CD4-positive, CD25-positive, alpha-beta regulatory T cell (primary cell): ENCODE data around the gene ZKSCAN5. TPM values are rescaled to one million over a fixed set of nuclear protein-coding genes. Genes with fewer than 3 reads are reported as not detected.
A peak's percentile ranks its signal among the peaks of the same experiment; 100 is the strongest.

ENCODE experiments used
- ATAC-seq, 2 donors: fragments of 150-1000 bp; cut with Tn5 transposase; one replicate each; pipeline ENCODE4 v1.10.0; 2021; ENCODE audit warnings: low read depth in 2 of 2, moderate number of reproducible peaks in 2 of 2, moderate library complexity in 1 of 2
- DNase-seq, 3 donors: peaks; one replicate each; pipeline versions ENCODE4 v3.0.0 to v3.0.0-alpha.2; 2012 to 2022; ENCODE audit warnings: mixed read lengths in 1 of 3
- H3K27ac ChIP-seq: one replicate; pipeline ENCODE4 v1.7.0; 2013; ENCODE audit warnings: mild to moderate bottlenecking, low read length; ENCODE audit not compliant: insufficient read depth, poor library complexity, severe bottlenecking
- H3K27me3 ChIP-seq: one replicate; pipeline ENCODE4 v1.7.0; 2013; ENCODE audit warnings: low read length; ENCODE audit not compliant: control insufficient read depth, insufficient read depth
- H3K36me3 ChIP-seq: one replicate; pipeline ENCODE4 v1.7.0; 2013; ENCODE audit warnings: mild to moderate bottlenecking, low read length, moderate library complexity; ENCODE audit not compliant: control insufficient read depth, insufficient read depth
- H3K4me1 ChIP-seq: 2 replicates; pipeline ENCODE4 v1.7.0; 2013; ENCODE audit warnings: mild to moderate bottlenecking, low read length; ENCODE audit not compliant: insufficient read depth, control insufficient read depth, poor library complexity, severe bottlenecking
- H3K4me3 ChIP-seq: one replicate; pipeline ENCODE4 v1.7.0; 2013; ENCODE audit warnings: low read depth, mild to moderate bottlenecking, low read length, moderate library complexity
- H3K9me3 ChIP-seq, 2 experiments: 1 replicate in 1 of 2; 2 replicates in 1 of 2; pipeline ENCODE4 v1.7.0; 2013; ENCODE audit warnings: low read length in 2 of 2, mild to moderate bottlenecking in 1 of 2, moderate library complexity in 1 of 2; ENCODE audit not compliant: control insufficient read depth in 2 of 2
- H3K27ac Mint-ChIP-seq, 3 donors: one replicate each; pipeline ENCODE4 v1.8.0; 2020 to 2022; ENCODE audit warnings: mild to moderate bottlenecking in 3 of 3, mixed read lengths in 3 of 3, moderate library complexity in 2 of 3
- H3K27me3 Mint-ChIP-seq: one replicate; pipeline ENCODE4 v1.8.0; 2022; ENCODE audit warnings: mild to moderate bottlenecking, mixed read lengths
- H3K36me3 Mint-ChIP-seq: one replicate; pipeline ENCODE4 v1.8.0; 2020; ENCODE audit warnings: mixed read lengths
- H3K4me1 Mint-ChIP-seq, 4 donors: one replicate each; pipeline ENCODE4 v1.8.0; 2020 to 2022; ENCODE audit warnings: mixed read lengths in 4 of 4, mild to moderate bottlenecking in 1 of 4
- H3K4me3 Mint-ChIP-seq, 4 donors: one replicate each; pipeline ENCODE4 v1.8.0; 2020 to 2022; ENCODE audit warnings: mild to moderate bottlenecking in 4 of 4, mixed read lengths in 4 of 4, moderate library complexity in 3 of 4
- H3K9me3 Mint-ChIP-seq, 7 donors: one replicate each; pipeline ENCODE4 v1.8.0; 2020 to 2022; ENCODE audit warnings: mixed read lengths in 7 of 7, mild to moderate bottlenecking in 3 of 7, moderate library complexity in 2 of 7
- polyA plus RNA-seq, 4 donors: library from polyadenylated mRNA; unstranded; fragments of 300-500 nt; fragmentation: Illumina TruSeq; gene quantifications; one replicate each; pipeline ENCODE4 v1.2.3, GENCODE V29; 2021
- total RNA-seq: library from RNA; stranded (reverse); gene quantifications from one replicate; pipeline ENCODE4 v1.2.3, GENCODE V29; 2022

ZKSCAN5 gene
- total RNA-seq, result 5.8 TPM
- polyA plus RNA-seq, result 1 to 10 TPM; 2.8 to 5.0 (median 4.2) TPM

- H3K9me3 Mint-ChIP-seq, result peaks cover 0 to 2% (median 0%) of the 10 kb centered on the region in 7 donors
- H3K4me1 ChIP-seq, result peaks cover 29% of the 10 kb centered on the region
- H3K27me3 Mint-ChIP-seq, result no peaks in the 10 kb centered on the region
- ATAC-seq, result peak; percentile 81 to 85
- peak; percentile 95 to 98 (median 97) for DNase-seq
- H3K36me3 Mint-ChIP-seq, result peaks cover 4% of the 10 kb centered on the region
- no peaks in the 10 kb centered on the region for H3K36me3 ChIP-seq
- peak within 1 kb of the TSS; percentile 94 to 99 (median 98) for H3K27ac Mint-ChIP-seq
- H3K27me3 ChIP-seq, result no peaks in the 10 kb centered on the region
- H3K9me3 ChIP-seq, result no peaks in the 10 kb centered on the region
- H3K4me1 Mint-ChIP-seq, result peaks cover 13 to 58% (median 30%) of the 10 kb centered on the region in 4 donors
- H3K4me3 Mint-ChIP-seq, result peak within 1 kb of the TSS; percentile 95 to 99 (median 97)
- peak within 1 kb of the TSS; percentile 92 for H3K27ac ChIP-seq
- H3K4me3 ChIP-seq, result peak within 1 kb of the TSS; percentile 91
These were observed at the start of gene ZKSCAN5 for GRCh38 chr7:99504603-99505323. ZKSCAN5 (plus strand) TSS chr7:99504662; CDS start chr7:99506045, 1,383 bp downstream.

DNA sequence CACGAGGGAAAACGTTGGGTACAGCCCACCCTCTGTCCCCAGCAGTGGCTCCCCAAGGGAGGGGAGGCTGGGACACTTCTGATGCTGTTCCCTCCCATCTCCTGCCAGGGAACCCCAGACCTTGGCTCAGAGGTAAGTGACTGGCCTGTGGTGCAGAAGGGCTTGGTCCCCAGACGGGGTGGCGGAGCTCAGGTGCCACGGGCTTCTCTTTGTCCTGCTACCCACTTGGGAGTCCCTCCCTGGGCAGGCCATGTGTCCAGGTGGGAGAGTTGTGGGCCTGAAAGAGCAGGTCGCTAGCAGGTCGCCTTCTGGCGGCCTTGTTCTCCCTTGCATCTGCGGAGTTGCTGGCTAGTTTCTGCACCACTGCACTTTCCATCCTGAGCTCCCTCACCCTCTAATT lies 48.6 kb upstream of the ZKSCAN5 start:
- H3K4me1 Mint-ChIP-seq, result peaks cover 0 to 19% (median 15%) of the 10 kb centered on the region in 4 donors

GRCh38 chr7:99456288-99456687 lies 48.2 kb upstream of the ZKSCAN5 start:
- Mint-ChIP-seq H3K27ac (peak overlapping the region in 2 of 3 donors; percentile 20 to 38), H3K9me3 (no peaks in the 10 kb centered on the region), H3K4me3 (no peak overlapping the region), H3K27me3 (no peaks in the 10 kb centered on the region), H3K36me3 (peaks cover 31% of the 10 kb centered on the region), H3K4me1 (peaks cover 0 to 22% (median 15%) of the 10 kb centered on the region in 4 donors)
- Histone ChIP-seq H3K9me3 (no peaks in the 10 kb centered on the region), H3K27me3 (no peaks in the 10 kb centered on the region), H3K27ac (no peak overlapping the region), H3K36me3 (peaks cover 79% of the 10 kb centered on the region), H3K4me3 (no peak overlapping the region), H3K4me1 (no peaks in the 10 kb centered on the region)
- ATAC-seq (no peak), DNase-seq (no peak)

More for the DNA sequence above, 48.6 kb upstream of the ZKSCAN5 start:
- Histone ChIP-seq H3K9me3 (no peaks in the 10 kb centered on the region), H3K27ac (no peak overlapping the region), H3K27me3 (no peaks in the 10 kb centered on the region), H3K36me3 (peaks cover 81% of the 10 kb centered on the region), H3K4me3 (no peak overlapping the region), H3K4me1 (no peaks in the 10 kb centered on the region)
- Mint-ChIP-seq H3K4me3 (no peak overlapping the region), H3K9me3 (no peaks in the 10 kb centered on the region), H3K27me3 (no peaks in the 10 kb centered on the region), H3K27ac (peak overlapping the region in 1 of 3 donors; percentile 38), H3K36me3 (peaks cover 34% of the 10 kb centered on the region)
- ATAC-seq (no peak), DNase-seq (no peak)

GRCh38 chr7:99457050-99457649 lies 47.3 kb upstream of the ZKSCAN5 start:
- ATAC-seq, result no peak
- peak overlapping the region in 1 of 3 donors; percentile 73 for H3K27ac Mint-ChIP-seq

GRCh38 chr7:99457650-99458493 lies 46.6 kb upstream of the ZKSCAN5 start:
- peak overlapping the region in 1 of 3 donors; percentile 43 for H3K27ac Mint-ChIP-seq

More at GRCh38 chr7:99457050-99457649, 47.3 kb upstream of the ZKSCAN5 start:
- Histone ChIP-seq H3K4me3 (no peak overlapping the region), H3K9me3 (no peaks in the 10 kb centered on the region), H3K27ac (no peak overlapping the region), H3K36me3 (peaks cover 77% of the 10 kb centered on the region), H3K4me1 (no peaks in the 10 kb centered on the region), H3K27me3 (no peaks in the 10 kb centered on the region)
- Mint-ChIP-seq H3K4me3 (no peak overlapping the region), H3K36me3 (peaks cover 31% of the 10 kb centered on the region), H3K27me3 (no peaks in the 10 kb centered on the region), H3K4me1 (peaks cover 0 to 24% (median 15%) of the 10 kb centered on the region in 4 donors), H3K9me3 (no peaks in the 10 kb centered on the region)
- no peak for DNase-seq

GRCh38 chr7:99459087-99459486 lies 45.4 kb upstream of the ZKSCAN5 start:
- Mint-ChIP-seq H3K9me3 (no peaks in the 10 kb centered on the region), H3K4me3 (no peak overlapping the region), H3K27me3 (no peaks in the 10 kb centered on the region), H3K36me3 (peaks cover 31% of the 10 kb centered on the region), H3K27ac (peak overlapping the region in 2 of 3 donors; percentile 63 to 77), H3K4me1 (peaks cover 0 to 38% (median 21%) of the 10 kb centered on the region in 4 donors)
- Histone ChIP-seq H3K4me3 (no peak overlapping the region), H3K36me3 (peaks cover 67% of the 10 kb centered on the region), H3K27me3 (no peaks in the 10 kb centered on the region), H3K4me1 (peaks cover 13% of the 10 kb centered on the region), H3K9me3 (no peaks in the 10 kb centered on the region), H3K27ac (no peak overlapping the region)
- peak in 2 of 3 donors; percentile 11 to 51 for DNase-seq
- peak in 1 of 2 donors; percentile 45 for ATAC-seq

More at GRCh38 chr7:99457650-99458493, 46.6 kb upstream of the ZKSCAN5 start:
- no peak for ATAC-seq
- H3K4me3 ChIP-seq, result no peak overlapping the region
- peaks cover 0 to 30% (median 17%) of the 10 kb centered on the region in 4 donors for H3K4me1 Mint-ChIP-seq
- H3K27me3 ChIP-seq, result no peaks in the 10 kb centered on the region
- H3K4me3 Mint-ChIP-seq, result no peak overlapping the region
- peaks cover 31% of the 10 kb centered on the region for H3K36me3 Mint-ChIP-seq
- peaks cover 3% of the 10 kb centered on the region for H3K4me1 ChIP-seq
- no peak overlapping the region for H3K27ac ChIP-seq
- no peak for DNase-seq
- no peaks in the 10 kb centered on the region for H3K9me3 Mint-ChIP-seq
- no peaks in the 10 kb centered on the region for H3K9me3 ChIP-seq
- H3K27me3 Mint-ChIP-seq, result no peaks in the 10 kb centered on the region
- H3K36me3 ChIP-seq, result peaks cover 75% of the 10 kb centered on the region

DNA sequence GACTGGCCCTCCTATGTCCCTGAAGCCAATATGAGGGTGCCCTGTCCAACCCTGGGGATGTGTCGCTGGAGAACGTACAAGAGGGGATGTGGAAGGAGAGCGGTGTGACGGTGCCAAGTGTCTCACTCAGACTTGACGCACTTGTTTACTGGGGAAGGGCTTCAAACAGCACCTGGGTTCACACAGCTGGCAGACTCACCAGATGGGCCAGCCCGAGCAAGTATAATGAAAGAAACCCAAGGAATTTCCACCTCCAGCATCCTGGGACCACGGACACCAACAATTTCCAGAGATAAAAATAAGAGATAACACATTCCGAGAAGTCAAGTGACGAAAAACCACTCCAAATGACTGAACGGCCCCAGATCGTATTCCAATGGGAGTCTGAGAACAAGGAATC lies 43.8 kb upstream of the ZKSCAN5 start:
- H3K27ac Mint-ChIP-seq, result peak overlapping the region in 2 of 3 donors; percentile 40 to 67
- peaks cover 31% of the 10 kb centered on the region for H3K36me3 Mint-ChIP-seq
- H3K4me1 Mint-ChIP-seq, result peaks cover 6 to 54% (median 29%) of the 10 kb centered on the region in 4 donors
- Histone ChIP-seq H3K36me3 (peaks cover 56% of the 10 kb centered on the region), H3K27me3 (no peaks in the 10 kb centered on the region), H3K4me3 (no peak overlapping the region), H3K9me3 (no peaks in the 10 kb centered on the region), H3K27ac (no peak overlapping the region), H3K4me1 (peaks cover 27% of the 10 kb centered on the region)
- no peaks in the 10 kb centered on the region for H3K27me3 Mint-ChIP-seq
- no peak for ATAC-seq
- no peaks in the 10 kb centered on the region for H3K9me3 Mint-ChIP-seq
- no peak for DNase-seq
- peak overlapping the region in 1 of 4 donors; percentile 50 for H3K4me3 Mint-ChIP-seq
